Gastroesophageal sphincter (tissue), 4 donors: Measurements from ENCODE around the gene SENP7. TPM values are rescaled to one million over a fixed set of nuclear protein-coding genes. Genes with fewer than 3 reads are reported as not detected.
"Not testable (repeated sequence)": the region's sequence is repeated elsewhere in the genome, so short reads cannot be mapped to it uniquely, and the experiment has no call there.

ENCODE experiments used
- ATAC-seq: fragments of 150-250 bp; one replicate; pipeline ENCODE4 v1.9.1; 2016; ENCODE audit warnings: mild to moderate bottlenecking, moderate library complexity
- H3K27ac ChIP-seq, 4 donors: fragments of 200-600 bp; sonication (generic) in 3 of 4; 1 replicate in 3 of 4; 2 replicates in 1 of 4; pipeline ENCODE4 v1.5.1; 2016 to 2019
- H3K27me3 ChIP-seq: fragments of 200-600 bp; sonication (generic); one replicate; pipeline ENCODE4 v1.5.1; 2019
- H3K36me3 ChIP-seq, 2 donors: fragments of 200-600 bp; sonication (generic); one replicate each; pipeline ENCODE4 v1.5.1; 2019; ENCODE audit warnings: control low read depth in 1 of 2
- H3K4me1 ChIP-seq, 3 donors: fragments of 200-600 bp; sonication (generic); 1 replicate in 2 of 3; 2 replicates in 1 of 3; pipeline ENCODE4 v1.5.1; 2016 to 2019; ENCODE audit warnings: control low read depth in 2 of 3
- H3K4me3 ChIP-seq, 2 donors: fragments of 200-600 bp; sonication (generic); one replicate each; pipeline ENCODE4 v1.5.1; 2019; ENCODE audit warnings: mild to moderate bottlenecking in 1 of 2, moderate library complexity in 1 of 2
- H3K9me3 ChIP-seq, 3 donors: fragments of 200-600 bp; sonication (generic); one replicate each; pipeline ENCODE4 v1.5.1; 2017 to 2019; ENCODE audit warnings: control low read depth in 2 of 3
- CTCF ChIP-seq, 4 experiments: fragments of 200-600 bp in 2 of 4; fragments of 450-650 bp in 2 of 4; sonication (generic) in 1 of 4; IDR thresholded peaks; one replicate each; pipeline ENCODE4 v1.5.1; 2017 to 2019; ENCODE audit warnings: antibody characterized with exemption in 4 of 4, mild to moderate bottlenecking in 2 of 4, moderate library complexity in 2 of 4
- EP300 ChIP-seq: sonication (generic); formaldehyde crosslinking; IDR thresholded peaks from one replicate; pipeline ENCODE4 v1.6.1; 2017; ENCODE audit warnings: antibody characterized with exemption, mild to moderate bottlenecking
- POLR2A ChIP-seq, 2 donors: fragments of 450-650 bp; IDR thresholded peaks; one replicate each; pipeline ENCODE4 v1.6.1; 2017; ENCODE audit warnings: antibody characterized with exemption in 2 of 2, mild to moderate bottlenecking in 2 of 2, moderate library complexity in 1 of 2
- POLR2AphosphoS5 ChIP-seq: sonication (generic); formaldehyde crosslinking; IDR thresholded peaks from one replicate; pipeline ENCODE4 v1.6.1; 2017; ENCODE audit warnings: antibody characterized with exemption
- WGBS, 2 donors: methylation state at CpG; one replicate each; pipeline ENCODE4 v1.1.5; 2018; ENCODE audit warnings: low coverage in 1 of 2; 5-methylcytosine and 5-hydroxymethylcytosine counted together
- total RNA-seq, 4 donors: library from RNA; depleted of rRNA; stranded (reverse); fragments of >200 nt; gene quantifications; one replicate each; pipeline ENCODE4 v1.1.0, GENCODE V29; 2016

The SENP7 gene
- total RNA-seq, 4 donors from 2014 or later: 14.8 to 41.4 (median 23.0) TPM

GRCh38 chr3:101484805-101485620 is 28.0 kb downstream of the SENP7 start:
- Histone ChIP-seq H3K4me3 (no peak overlapping the region), H3K36me3 (peaks cover 0 to 34% of the 10 kb centered on the region in 2 donors), H3K9me3 (peaks cover 0 to 2% (median 0%) of the 10 kb centered on the region in 3 donors), H3K27me3 (no peaks in the 10 kb centered on the region), H3K27ac (no peak overlapping the region), H3K4me1 (peaks cover 0 to 6% (median 0%) of the 10 kb centered on the region in 3 donors)
- ATAC-seq: no peak
- WGBS, 2 donors: 96% methylated on average over 4 of the region's 8 CpGs; no CpG with 5 or more reads in 1 of the 2 donors
- TF ChIP-seq EP300: no peak
- no peak for TF ChIP-seq CTCF (IDR thresholded peaks at IDR 0.05)
- no peak for TF ChIP-seq POLR2AphosphoS5
- no peak for TF ChIP-seq POLR2A (IDR thresholded peaks at IDR 0.05)

GRCh38 chr3:101478980-101479379 is 34.0 kb downstream of the SENP7 start:
- Histone ChIP-seq H3K4me3 (no peak overlapping the region), H3K36me3 (peaks cover 0 to 13% of the 10 kb centered on the region in 2 donors), H3K27ac (no peak overlapping the region), H3K27me3 (no peaks in the 10 kb centered on the region), H3K9me3 (peaks cover 0 to 2% (median 0%) of the 10 kb centered on the region in 3 donors), H3K4me1 (no peaks in the 10 kb centered on the region)
- 85 to 88% methylated on average over 3 of the region's 3 CpGs for WGBS, 2 donors
- ATAC-seq: no peak
- TF ChIP-seq CTCF (IDR thresholded peaks at IDR 0.05) (no peak), EP300 (no peak), POLR2A (IDR thresholded peaks at IDR 0.05) (no peak), POLR2AphosphoS5 (no peak)

- not testable (repeated sequence) for H3K4me3 ChIP-seq, H3K9me3 ChIP-seq, H3K27me3 ChIP-seq, H3K4me1 ChIP-seq, H3K36me3 ChIP-seq, H3K27ac ChIP-seq, ATAC-seq
- 84 to 100% methylated on average over 2 of the region's 2 CpGs for WGBS, 2 donors
Observed at GRCh38 chr3:101474841-101475552, 38.0 kb downstream of the SENP7 start.

- not testable (repeated sequence) for H3K27me3 ChIP-seq, H3K4me1 ChIP-seq, H3K4me3 ChIP-seq, H3K36me3 ChIP-seq, ATAC-seq, H3K9me3 ChIP-seq, H3K27ac ChIP-seq
- WGBS, 2 donors: 93% methylated on average over 4 of the region's 4 CpGs
Observed at GRCh38 chr3:101468676-101469075, 44.3 kb downstream of the SENP7 start.

- WGBS, 2 donors: 72% methylated on average over 2 of the region's 3 CpGs; no CpG with 5 or more reads in 1 of the 2 donors
- ATAC-seq, H3K4me1 ChIP-seq: not testable (repeated sequence)
Observed at GRCh38 chr3:101467310-101467663, 45.7 kb downstream of the SENP7 start.

GRCh38 chr3:101466465-101467309 is 46.3 kb downstream of the SENP7 start:
- H3K27me3 ChIP-seq: no peaks in the 10 kb centered on the region
- no peak overlapping the region for H3K27ac ChIP-seq
- peaks cover 0 to 19% of the 10 kb centered on the region in 2 donors for H3K36me3 ChIP-seq
- peaks cover 0 to 10% (median 0%) of the 10 kb centered on the region in 3 donors for H3K4me1 ChIP-seq
- TF ChIP-seq CTCF (IDR thresholded peaks at IDR 0.05) (no peak), EP300 (no peak), POLR2AphosphoS5 (no peak), POLR2A (IDR thresholded peaks at IDR 0.05) (no peak)
- no peak overlapping the region for H3K4me3 ChIP-seq
- ATAC-seq: no peak
- H3K9me3 ChIP-seq: no peaks in the 10 kb centered on the region
- 81 to 90% methylated on average over 2 to 6 of the region's 17 CpGs for WGBS, 2 donors

More at GRCh38 chr3:101467310-101467663, 45.7 kb downstream of the SENP7 start:
- H3K27ac ChIP-seq, H3K9me3 ChIP-seq, H3K27me3 ChIP-seq, H3K4me3 ChIP-seq: not testable (repeated sequence)
- H3K36me3 ChIP-seq: peaks cover 0 to 16% of the 10 kb centered on the region in 2 donors
